Caco-2 (cell line): ENCODE results near the gene CD27. TPM values are rescaled to one million over a fixed set of nuclear protein-coding genes. Genes with fewer than 3 reads are reported as not detected.

Experiments
- BruUV-seq: library from RNA; stranded (reverse); fragments of 400-500 nt; replicated peaks from 2 replicates; lab custom pipeline; 2021; lab: Mats Ljungman, UMichigan
- CTCF ChIA-PET: fragments of 300-600 bp; sonication (Branson Sonifier 250); formaldehyde crosslinking; loops from one replicate; lab custom pipeline; 2022; ENCODE audit warnings: antibody characterized with exemption; lab: Charles Lee
- POLR2A ChIA-PET: fragments of 300-600 bp; sonication (Branson Sonifier 250); formaldehyde crosslinking; loops from one replicate; lab custom pipeline; 2022; ENCODE audit warnings: antibody characterized with exemption; lab: Charles Lee
- DNase-seq, 2 experiments: peaks; one replicate each; pipeline versions ENCODE4 v3.0.0 to v3.0.0-alpha.2; 2020 to 2022
- H3K27me3 ChIP-seq: replicated peaks from 2 replicates; pipeline ENCODE4 v1.6.0; 2011; ENCODE audit warnings: low read length; ENCODE audit not compliant: control insufficient read depth, insufficient read depth
- H3K36me3 ChIP-seq: 2 replicates; pipeline ENCODE4 v1.5.1; 2011; ENCODE audit warnings: low read length; ENCODE audit not compliant: control insufficient read depth, insufficient read depth
- H3K4me1 ChIP-seq: fragments of 250-450 bp; sonication (Bioruptor Pico); 2 replicates; pipeline ENCODE4 v1.5.1; 2020; ENCODE audit warnings: mild to moderate bottlenecking
- H3K4me3 ChIP-seq: 2 replicates; pipeline ENCODE4 v1.5.1; 2011; ENCODE audit warnings: low read depth, mild to moderate bottlenecking, control low read depth, low read length
- H3K9me3 ChIP-seq: fragments of 250-450 bp; sonication (Bioruptor Pico); 2 replicates; pipeline ENCODE4 v1.5.1; 2020; ENCODE audit warnings: mild to moderate bottlenecking, moderate library complexity
- H3K27ac Mint-ChIP-seq: one replicate; pipeline ENCODE4 v1.8.0; 2022; ENCODE audit warnings: mixed read lengths; ENCODE audit not compliant: unreplicated experiment
- H3K27me3 Mint-ChIP-seq: one replicate; pipeline ENCODE4 v1.8.0; 2022; ENCODE audit warnings: mixed read lengths; ENCODE audit not compliant: insufficient read depth, unreplicated experiment
- H3K36me3 Mint-ChIP-seq: one replicate; pipeline ENCODE4 v1.8.0; 2022; ENCODE audit warnings: mild to moderate bottlenecking, mixed read lengths; ENCODE audit not compliant: insufficient read depth, unreplicated experiment
- H3K4me1 Mint-ChIP-seq: one replicate; pipeline ENCODE4 v1.8.0; 2022; ENCODE audit warnings: low read depth, mixed read lengths; ENCODE audit not compliant: unreplicated experiment
- H3K4me3 Mint-ChIP-seq: one replicate; pipeline ENCODE4 v1.8.0; 2022; ENCODE audit warnings: mild to moderate bottlenecking, moderate library complexity, mixed read lengths; ENCODE audit not compliant: unreplicated experiment
- H3K9me3 Mint-ChIP-seq: one replicate; pipeline ENCODE4 v1.8.0; 2022; ENCODE audit warnings: mixed read lengths; ENCODE audit not compliant: unreplicated experiment
- intact Hi-C: fragments of 100-400 bp; cut with micrococcal nuclease; formaldehyde crosslinking; loops from one replicate; pipeline ENCODE4 v1.10.0; 2022; ENCODE audit not compliant: unreplicated experiment
- total RNA-seq: library from RNA; stranded (reverse); gene quantifications from 2 replicates; pipeline ENCODE4 v1.2.3, GENCODE V29; 2022
- TF ChIP-seq, protein P1 (sequence below), 2 experiments: fragments of 200-600 bp in 1 of 2; IDR thresholded peaks; 1 replicate in 1 of 2; 2 replicates in 1 of 2; pipeline versions ENCODE4 v1.5.1 to v1.8.0; 2011 to 2022; ENCODE audit warnings: antibody characterized with exemption in 1 of 2, control low read depth in 1 of 2, inconsistent platforms in 1 of 2, low read depth in 1 of 2, low read length in 1 of 2, mild to moderate bottlenecking in 1 of 2, moderate library complexity in 1 of 2; ENCODE audit not compliant: insufficient read depth in 1 of 2, severe bottlenecking in 1 of 2, unreplicated experiment in 1 of 2

Gene CD27
- total RNA-seq, 1 experiment from 2014 or later: not detected

DNA sequence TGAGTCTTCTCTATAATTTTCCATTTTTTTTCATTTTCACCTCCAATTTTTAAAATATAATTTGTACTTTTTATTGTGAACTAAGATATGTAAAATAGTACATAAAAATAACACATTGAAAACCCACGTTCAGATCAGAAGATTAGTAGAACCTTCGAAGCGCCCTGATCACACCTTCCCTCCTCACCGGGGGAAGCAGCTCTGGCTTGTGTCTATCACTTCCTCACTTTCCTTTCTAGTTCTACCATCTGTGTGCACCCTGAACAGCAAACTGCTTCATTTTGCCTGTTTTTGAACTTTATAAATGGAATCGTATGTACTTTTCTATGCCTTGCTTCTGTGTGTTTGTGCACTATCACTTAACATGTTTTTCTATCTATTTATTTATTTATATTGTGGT lies 11.8 kb upstream of the CD27 start:
- Histone ChIP-seq H3K36me3 (no peaks in the 10 kb centered on the region), H3K4me1 (peaks cover 12% of the 10 kb centered on the region; the same call in 1 of the 2 replicates), H3K4me3 (no peak overlapping the region), H3K27me3 (no peaks in the 10 kb centered on the region), H3K9me3 (no peaks in the 10 kb centered on the region)
- Mint-ChIP-seq H3K4me1 (peaks cover 11% of the 10 kb centered on the region), H3K4me3 (no peak overlapping the region), H3K9me3 (no peaks in the 10 kb centered on the region), H3K27ac (no peak overlapping the region), H3K36me3 (no peaks in the 10 kb centered on the region), H3K27me3 (no peaks in the 10 kb centered on the region)
- ChIA-PET POLR2A (interaction anchor here (0.7 kb wide), 1 partner anchor 38 kb away, joined by 4 read pairs; no protein-coding TSS in a partner anchor), CTCF (interaction anchor here (0.9 kb wide), 1 partner anchor 32 kb away, joined by 3 read pairs; no protein-coding TSS in a partner anchor)
- TF ChIP-seq, protein P1, sequence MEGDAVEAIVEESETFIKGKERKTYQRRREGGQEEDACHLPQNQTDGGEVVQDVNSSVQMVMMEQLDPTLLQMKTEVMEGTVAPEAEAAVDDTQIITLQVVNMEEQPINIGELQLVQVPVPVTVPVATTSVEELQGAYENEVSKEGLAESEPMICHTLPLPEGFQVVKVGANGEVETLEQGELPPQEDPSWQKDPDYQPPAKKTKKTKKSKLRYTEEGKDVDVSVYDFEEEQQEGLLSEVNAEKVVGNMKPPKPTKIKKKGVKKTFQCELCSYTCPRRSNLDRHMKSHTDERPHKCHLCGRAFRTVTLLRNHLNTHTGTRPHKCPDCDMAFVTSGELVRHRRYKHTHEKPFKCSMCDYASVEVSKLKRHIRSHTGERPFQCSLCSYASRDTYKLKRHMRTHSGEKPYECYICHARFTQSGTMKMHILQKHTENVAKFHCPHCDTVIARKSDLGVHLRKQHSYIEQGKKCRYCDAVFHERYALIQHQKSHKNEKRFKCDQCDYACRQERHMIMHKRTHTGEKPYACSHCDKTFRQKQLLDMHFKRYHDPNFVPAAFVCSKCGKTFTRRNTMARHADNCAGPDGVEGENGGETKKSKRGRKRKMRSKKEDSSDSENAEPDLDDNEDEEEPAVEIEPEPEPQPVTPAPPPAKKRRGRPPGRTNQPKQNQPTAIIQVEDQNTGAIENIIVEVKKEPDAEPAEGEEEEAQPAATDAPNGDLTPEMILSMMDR (IDR thresholded peaks at IDR 0.05; ENCODE audit: insufficient read depth in 1 of 2, low read depth in 1 of 2, low read length in 1 of 2, severe bottlenecking in 1 of 2, unreplicated experiment in 1 of 2): no peak
- peak in 1 of 2 experiments; percentile 9 for DNase-seq
- BruUV-seq: no TSS peak
- intact Hi-C loops: no loop called here

DNA sequence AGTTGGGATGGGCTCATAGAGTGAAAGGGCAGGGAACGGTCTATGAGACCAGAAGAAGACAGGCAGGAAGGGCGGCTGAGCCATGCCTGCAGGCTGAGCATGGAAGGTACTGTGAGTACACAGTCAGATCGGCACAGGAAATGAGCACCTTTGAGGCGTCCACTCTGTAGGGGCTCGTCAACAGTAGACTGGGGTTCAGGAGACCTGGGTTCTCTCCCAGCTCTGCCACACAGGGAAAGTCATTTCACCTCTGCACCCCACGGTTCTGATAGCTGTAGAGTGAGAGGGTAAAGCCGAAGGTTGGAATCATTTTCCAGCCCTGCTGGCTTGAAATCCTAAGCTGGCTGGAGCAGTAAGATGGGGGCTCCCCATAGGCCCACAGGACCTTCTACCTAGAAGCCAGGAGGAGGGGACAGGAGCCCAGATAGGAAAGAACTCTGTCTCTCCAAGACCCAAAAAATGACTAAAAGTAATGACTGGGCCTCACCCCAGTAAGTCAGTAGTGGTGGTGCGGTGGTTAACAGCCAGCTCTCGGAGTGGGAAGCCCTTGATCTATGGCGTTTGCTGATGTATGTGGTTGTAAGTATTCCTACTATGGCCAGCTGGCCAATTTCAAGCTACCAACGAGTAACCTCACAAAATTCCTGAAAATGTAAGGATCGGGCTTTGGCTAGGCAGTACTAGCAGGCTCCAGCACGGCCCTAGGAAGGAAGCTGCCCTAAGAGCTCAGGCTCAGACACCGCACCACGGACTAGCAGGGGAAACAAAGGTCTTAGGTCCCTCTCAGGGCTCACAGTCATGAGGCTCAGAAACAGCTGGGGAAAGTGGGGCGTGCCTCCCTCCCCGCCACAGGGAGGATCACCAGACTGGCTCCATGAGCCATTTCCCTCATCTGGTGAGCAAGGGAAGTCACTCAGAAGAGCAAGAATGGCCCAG lies 10.3 kb upstream of the CD27 start:
- ChIA-PET POLR2A (interaction anchor here (0.6 to 0.9 kb wide), 2 partner anchors 100 to 107 kb away, joined by 3 to 17 read pairs; partner anchors contain the start of gene GAPDH), CTCF (no interaction called here)
- Mint-ChIP-seq H3K27ac (no peak overlapping the region), H3K4me3 (no peak overlapping the region), H3K27me3 (no peaks in the 10 kb centered on the region), H3K4me1 (peaks cover 11% of the 10 kb centered on the region), H3K36me3 (no peaks in the 10 kb centered on the region), H3K9me3 (no peaks in the 10 kb centered on the region)
- Histone ChIP-seq H3K4me1 (peaks cover 12% of the 10 kb centered on the region; the same call in 1 of the 2 replicates), H3K36me3 (no peaks in the 10 kb centered on the region), H3K27me3 (no peaks in the 10 kb centered on the region), H3K9me3 (no peaks in the 10 kb centered on the region), H3K4me3 (no peak overlapping the region)
- intact Hi-C loops: no loop called here
- DNase-seq: peak in 1 of 2 experiments; percentile 30
- TF ChIP-seq, protein P1 (IDR thresholded peaks at IDR 0.05; ENCODE audit: insufficient read depth in 1 of 2, low read depth in 1 of 2, low read length in 1 of 2, severe bottlenecking in 1 of 2, unreplicated experiment in 1 of 2): no peak
- no TSS peak for BruUV-seq

DNA sequence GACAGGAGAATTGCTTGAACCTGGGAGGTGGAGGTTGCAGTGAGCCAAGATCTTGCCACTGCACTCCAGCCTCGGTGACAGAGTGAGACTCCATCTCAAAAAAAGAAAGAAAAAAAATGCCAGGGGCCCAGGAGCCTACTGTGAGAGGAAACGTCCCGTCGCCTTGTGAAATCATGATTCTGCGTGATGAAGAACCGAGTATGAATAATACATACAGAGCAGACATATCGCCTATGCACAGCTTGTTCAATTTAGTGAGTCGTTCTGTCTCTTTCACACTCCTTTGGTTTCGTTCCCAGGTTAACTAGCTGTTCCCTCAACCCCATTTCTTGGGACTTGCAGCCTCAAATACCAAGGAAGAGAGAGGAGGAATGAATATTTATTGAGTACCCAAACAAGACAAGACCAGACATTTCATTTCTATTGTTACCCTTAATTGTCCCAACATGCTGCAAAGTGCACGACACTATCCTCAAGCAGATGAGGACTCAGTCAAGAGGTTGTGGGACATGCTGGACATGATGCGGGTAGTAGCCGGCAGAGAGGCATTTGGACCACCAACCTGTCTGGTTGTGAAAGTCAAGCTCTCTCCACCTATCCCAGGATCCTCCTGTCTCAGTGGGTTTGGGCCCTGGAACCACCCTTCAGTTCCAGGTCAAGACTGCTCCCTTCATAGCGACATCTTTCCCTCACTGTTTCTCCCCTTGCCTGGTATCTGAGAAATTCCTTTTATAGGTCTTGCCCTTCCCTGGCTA lies 8.6 kb upstream of the CD27 start:
- Mint-ChIP-seq H3K4me3 (no peak overlapping the region), H3K9me3 (no peaks in the 10 kb centered on the region), H3K27ac (no peak overlapping the region), H3K27me3 (no peaks in the 10 kb centered on the region), H3K36me3 (no peaks in the 10 kb centered on the region), H3K4me1 (no peaks in the 10 kb centered on the region)
- TF ChIP-seq, protein P1 (IDR thresholded peaks at IDR 0.05; ENCODE audit: insufficient read depth in 1 of 2, low read depth in 1 of 2, low read length in 1 of 2, severe bottlenecking in 1 of 2, unreplicated experiment in 1 of 2): no peak
- CTCF ChIA-PET: interaction anchor here (1.0 kb wide), 1 partner anchor 98 kb away, joined by 3 read pairs; the partner anchor contains the start of gene GAPDH
- DNase-seq: peak in 1 of 2 experiments; percentile 21
- Histone ChIP-seq H3K4me3 (no peak overlapping the region), H3K4me1 (no peaks in the 10 kb centered on the region), H3K36me3 (no peaks in the 10 kb centered on the region), H3K27me3 (no peaks in the 10 kb centered on the region), H3K9me3 (no peaks in the 10 kb centered on the region)
- BruUV-seq: no TSS peak
- POLR2A ChIA-PET: no interaction called here
- intact Hi-C loops: no loop called here
